Endothelial cell (in vitro differentiated cells): ENCODE results near the gene ADAMTS8. TPM values are rescaled to one million over a fixed set of nuclear protein-coding genes. Genes with fewer than 3 reads are reported as not detected.

ENCODE experiments used
- DNase-seq: peaks from one replicate; pipeline ENCODE4 v3.0.0; 2021; ENCODE audit warnings: low spot score
- H3K27ac Mint-ChIP-seq: one replicate; pipeline ENCODE4 v1.8.0; 2021; ENCODE audit warnings: mixed read lengths, inconsistent platforms; ENCODE audit not compliant: unreplicated experiment
- H3K27me3 Mint-ChIP-seq: one replicate; pipeline ENCODE4 v1.8.0; 2021; ENCODE audit warnings: mild to moderate bottlenecking, moderate library complexity, mixed read lengths, inconsistent platforms; ENCODE audit not compliant: unreplicated experiment
- H3K36me3 Mint-ChIP-seq: one replicate; pipeline ENCODE4 v1.8.0; 2021; ENCODE audit warnings: mild to moderate bottlenecking, low read depth, mixed read lengths, inconsistent platforms; ENCODE audit not compliant: unreplicated experiment
- H3K4me1 Mint-ChIP-seq: one replicate; pipeline ENCODE4 v1.8.0; 2021; ENCODE audit warnings: mild to moderate bottlenecking, mixed read lengths, inconsistent platforms; ENCODE audit not compliant: unreplicated experiment
- H3K4me3 Mint-ChIP-seq: one replicate; pipeline ENCODE4 v1.8.0; 2021; ENCODE audit warnings: mild to moderate bottlenecking, mixed read lengths, inconsistent platforms; ENCODE audit not compliant: unreplicated experiment
- H3K9me3 Mint-ChIP-seq: one replicate; pipeline ENCODE4 v1.8.0; 2021; ENCODE audit warnings: mixed read lengths, inconsistent platforms; ENCODE audit not compliant: unreplicated experiment
- CTCF ChIP-seq: fragments of 200-600 bp; sonication (generic); IDR thresholded peaks from one replicate; pipeline ENCODE4 v1.5.0; 2021; ENCODE audit warnings: antibody characterized with exemption; ENCODE audit not compliant: unreplicated experiment
- total RNA-seq: library from RNA; stranded (reverse); fragmentation: NEBNext Ultra II Directional; extraction: Animal tissue kit (Norgen Biotek cat#: 25700); gene quantifications from one replicate; pipeline ENCODE4 v1.2.1, GENCODE V29; 2021; ENCODE audit not compliant: unreplicated experiment

ADAMTS8 gene
- total RNA-seq, 1 donor from 2014 or later, result 0.31 TPM

- Mint-ChIP-seq H3K9me3 (no peaks in the 10 kb centered on the region), H3K4me1 (peaks cover 13% of the 10 kb centered on the region), H3K27me3 (peaks cover 21% of the 10 kb centered on the region), H3K4me3 (peak overlapping the region; percentile 88), H3K27ac (no peak overlapping the region), H3K36me3 (no peaks in the 10 kb centered on the region)
- TF ChIP-seq CTCF, result no peak
- DNase-seq, result no peak
Observed at GRCh38 chr11:130429120-130429681, 792 bp upstream of the ADAMTS8 start.

- Mint-ChIP-seq H3K27me3 (peaks cover 23% of the 10 kb centered on the region), H3K27ac (no peak overlapping the region)
Observed at GRCh38 chr11:130427581-130428315, 661 bp downstream of the ADAMTS8 start.

GRCh38 chr11:130426837-130427341 is 1.5 kb downstream of the ADAMTS8 start:
- no peaks in the 10 kb centered on the region for H3K36me3 Mint-ChIP-seq
- no peak for TF ChIP-seq CTCF
- no peak for DNase-seq
- H3K27me3 Mint-ChIP-seq, result peaks cover 23% of the 10 kb centered on the region
- H3K4me1 Mint-ChIP-seq, result peaks cover 13% of the 10 kb centered on the region
- peak overlapping the region; percentile 76 for H3K4me3 Mint-ChIP-seq
- no peak overlapping the region for H3K27ac Mint-ChIP-seq
- no peaks in the 10 kb centered on the region for H3K9me3 Mint-ChIP-seq

More at GRCh38 chr11:130427581-130428315, 661 bp downstream of the ADAMTS8 start:
- DNase-seq, result peak; percentile 56
- no peak for TF ChIP-seq CTCF
- Mint-ChIP-seq H3K36me3 (no peaks in the 10 kb centered on the region), H3K9me3 (no peaks in the 10 kb centered on the region), H3K4me1 (peaks cover 13% of the 10 kb centered on the region), H3K4me3 (peak overlapping the region; percentile 76)

GRCh38 chr11:130426223-130426836 is 2.1 kb downstream of the ADAMTS8 start:
- no peak overlapping the region for H3K27ac Mint-ChIP-seq
- H3K4me3 Mint-ChIP-seq, result no peak overlapping the region
- DNase-seq, result no peak
- peaks cover 13% of the 10 kb centered on the region for H3K4me1 Mint-ChIP-seq
- peaks cover 23% of the 10 kb centered on the region for H3K27me3 Mint-ChIP-seq
- no peaks in the 10 kb centered on the region for H3K9me3 Mint-ChIP-seq
- H3K36me3 Mint-ChIP-seq, result no peaks in the 10 kb centered on the region
- TF ChIP-seq CTCF, result no peak
